ENCODE results near the gene PCDH12.

DNA sequence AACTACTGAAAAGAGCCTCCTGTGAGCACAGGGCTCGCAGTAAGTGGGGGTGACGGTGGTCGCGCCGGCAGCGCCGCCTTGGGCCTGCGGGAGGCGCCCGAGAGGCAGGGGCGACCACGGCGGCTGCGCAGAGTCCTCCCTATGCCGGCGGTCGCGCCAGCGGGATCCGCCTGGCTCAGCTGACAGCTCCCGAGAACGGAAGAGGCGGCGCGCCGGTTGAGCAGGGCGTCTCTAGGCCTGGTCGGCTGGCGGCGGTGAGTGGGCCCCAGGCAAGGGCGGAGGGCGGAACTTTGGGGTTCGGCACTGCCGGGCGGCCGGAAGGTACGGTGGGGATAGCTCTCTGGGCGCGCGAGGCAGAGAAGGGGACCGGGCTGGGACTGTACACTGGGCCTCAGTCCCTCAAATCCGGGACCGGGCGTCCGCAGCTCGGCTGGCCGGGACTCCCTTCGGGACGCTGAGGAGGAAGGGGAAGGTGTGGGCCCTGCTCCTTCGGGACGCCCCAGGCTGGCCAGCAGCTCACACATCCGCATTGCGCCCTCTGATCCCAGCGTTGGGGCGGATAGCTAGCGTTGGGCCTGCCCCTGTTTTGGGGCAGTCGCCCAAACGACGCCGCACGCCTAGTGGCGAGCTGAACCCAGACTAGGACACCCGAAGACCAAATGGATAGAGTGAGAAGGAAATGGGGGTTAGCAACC lies 11.1 kb upstream of the PCDH12 start, which contains the start of gene RNF14:
- TF ChIP-seq, protein P1, sequence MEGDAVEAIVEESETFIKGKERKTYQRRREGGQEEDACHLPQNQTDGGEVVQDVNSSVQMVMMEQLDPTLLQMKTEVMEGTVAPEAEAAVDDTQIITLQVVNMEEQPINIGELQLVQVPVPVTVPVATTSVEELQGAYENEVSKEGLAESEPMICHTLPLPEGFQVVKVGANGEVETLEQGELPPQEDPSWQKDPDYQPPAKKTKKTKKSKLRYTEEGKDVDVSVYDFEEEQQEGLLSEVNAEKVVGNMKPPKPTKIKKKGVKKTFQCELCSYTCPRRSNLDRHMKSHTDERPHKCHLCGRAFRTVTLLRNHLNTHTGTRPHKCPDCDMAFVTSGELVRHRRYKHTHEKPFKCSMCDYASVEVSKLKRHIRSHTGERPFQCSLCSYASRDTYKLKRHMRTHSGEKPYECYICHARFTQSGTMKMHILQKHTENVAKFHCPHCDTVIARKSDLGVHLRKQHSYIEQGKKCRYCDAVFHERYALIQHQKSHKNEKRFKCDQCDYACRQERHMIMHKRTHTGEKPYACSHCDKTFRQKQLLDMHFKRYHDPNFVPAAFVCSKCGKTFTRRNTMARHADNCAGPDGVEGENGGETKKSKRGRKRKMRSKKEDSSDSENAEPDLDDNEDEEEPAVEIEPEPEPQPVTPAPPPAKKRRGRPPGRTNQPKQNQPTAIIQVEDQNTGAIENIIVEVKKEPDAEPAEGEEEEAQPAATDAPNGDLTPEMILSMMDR (IDR thresholded peaks at IDR 0.05), result peak; percentile 87 to 98 (median 95)
- TF ChIP-seq POLR2AphosphoS5 (IDR thresholded peaks at IDR 0.05), result peak; percentile 79 to 91 (median 88)
